ENCODE results near the gene RBM4B.

GRCh38 chr11:66694056-66694410, 16.3 kb upstream of the RBM4B start:
- TF ChIP-seq EZH2 (IDR thresholded peaks at IDR 0.05; ENCODE audit: borderline replicate concordance, low read depth, low read length, severe bottlenecking) (no peak), CTCF (IDR thresholded peaks at IDR 0.05; ENCODE audit: borderline replicate concordance, extremely low read depth, low read length, poor library complexity, severe bottlenecking) (no peak)
